ENCODE data around the gene MAGEA10.

- TF ChIP-seq POLR2AphosphoS5 (IDR thresholded peaks at IDR 0.05) (no peak), EP300 (conservative IDR thresholded peaks at IDR 0.05; ENCODE audit: poor library complexity, severe bottlenecking) (no peak), EZH2 (IDR thresholded peaks at IDR 0.05; ENCODE audit: borderline replicate concordance, insufficient read depth, low read length, poor library complexity, severe bottlenecking) (no peak), MXI1 (conservative IDR thresholded peaks at IDR 0.05; ENCODE audit: poor library complexity, severe bottlenecking) (no peak), RAD21 (conservative IDR thresholded peaks at IDR 0.05) (no peak), SMC3 (conservative IDR thresholded peaks at IDR 0.05; ENCODE audit: poor library complexity) (no peak), TAF1 (IDR thresholded peaks at IDR 0.05; ENCODE audit: low read depth) (no peak)
- TF ChIP-seq, protein P1, sequence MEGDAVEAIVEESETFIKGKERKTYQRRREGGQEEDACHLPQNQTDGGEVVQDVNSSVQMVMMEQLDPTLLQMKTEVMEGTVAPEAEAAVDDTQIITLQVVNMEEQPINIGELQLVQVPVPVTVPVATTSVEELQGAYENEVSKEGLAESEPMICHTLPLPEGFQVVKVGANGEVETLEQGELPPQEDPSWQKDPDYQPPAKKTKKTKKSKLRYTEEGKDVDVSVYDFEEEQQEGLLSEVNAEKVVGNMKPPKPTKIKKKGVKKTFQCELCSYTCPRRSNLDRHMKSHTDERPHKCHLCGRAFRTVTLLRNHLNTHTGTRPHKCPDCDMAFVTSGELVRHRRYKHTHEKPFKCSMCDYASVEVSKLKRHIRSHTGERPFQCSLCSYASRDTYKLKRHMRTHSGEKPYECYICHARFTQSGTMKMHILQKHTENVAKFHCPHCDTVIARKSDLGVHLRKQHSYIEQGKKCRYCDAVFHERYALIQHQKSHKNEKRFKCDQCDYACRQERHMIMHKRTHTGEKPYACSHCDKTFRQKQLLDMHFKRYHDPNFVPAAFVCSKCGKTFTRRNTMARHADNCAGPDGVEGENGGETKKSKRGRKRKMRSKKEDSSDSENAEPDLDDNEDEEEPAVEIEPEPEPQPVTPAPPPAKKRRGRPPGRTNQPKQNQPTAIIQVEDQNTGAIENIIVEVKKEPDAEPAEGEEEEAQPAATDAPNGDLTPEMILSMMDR (IDR thresholded peaks at IDR 0.05; ENCODE audit: poor library complexity, severe bottlenecking) = no peak
Measured at GRCh38 chrX:152165033-152165743, 26.8 kb upstream of the MAGEA10 start.
